HG03066 (cell line): ENCODE results near the gene CD99L2.

Source experiments
- ATAC-seq: cut with Tn5 transposase; IDR thresholded peaks from one replicate; pipeline ENCODE4 v1.9.1; 2021; ENCODE audit warnings: low read depth; ENCODE audit not compliant: unreplicated experiment

CD99L2 gene, protein sequence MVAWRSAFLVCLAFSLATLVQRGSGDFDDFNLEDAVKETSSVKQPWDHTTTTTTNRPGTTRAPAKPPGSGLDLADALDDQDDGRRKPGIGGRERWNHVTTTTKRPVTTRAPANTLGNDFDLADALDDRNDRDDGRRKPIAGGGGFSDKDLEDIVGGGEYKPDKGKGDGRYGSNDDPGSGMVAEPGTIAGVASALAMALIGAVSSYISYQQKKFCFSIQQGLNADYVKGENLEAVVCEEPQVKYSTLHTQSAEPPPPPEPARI

DNA sequence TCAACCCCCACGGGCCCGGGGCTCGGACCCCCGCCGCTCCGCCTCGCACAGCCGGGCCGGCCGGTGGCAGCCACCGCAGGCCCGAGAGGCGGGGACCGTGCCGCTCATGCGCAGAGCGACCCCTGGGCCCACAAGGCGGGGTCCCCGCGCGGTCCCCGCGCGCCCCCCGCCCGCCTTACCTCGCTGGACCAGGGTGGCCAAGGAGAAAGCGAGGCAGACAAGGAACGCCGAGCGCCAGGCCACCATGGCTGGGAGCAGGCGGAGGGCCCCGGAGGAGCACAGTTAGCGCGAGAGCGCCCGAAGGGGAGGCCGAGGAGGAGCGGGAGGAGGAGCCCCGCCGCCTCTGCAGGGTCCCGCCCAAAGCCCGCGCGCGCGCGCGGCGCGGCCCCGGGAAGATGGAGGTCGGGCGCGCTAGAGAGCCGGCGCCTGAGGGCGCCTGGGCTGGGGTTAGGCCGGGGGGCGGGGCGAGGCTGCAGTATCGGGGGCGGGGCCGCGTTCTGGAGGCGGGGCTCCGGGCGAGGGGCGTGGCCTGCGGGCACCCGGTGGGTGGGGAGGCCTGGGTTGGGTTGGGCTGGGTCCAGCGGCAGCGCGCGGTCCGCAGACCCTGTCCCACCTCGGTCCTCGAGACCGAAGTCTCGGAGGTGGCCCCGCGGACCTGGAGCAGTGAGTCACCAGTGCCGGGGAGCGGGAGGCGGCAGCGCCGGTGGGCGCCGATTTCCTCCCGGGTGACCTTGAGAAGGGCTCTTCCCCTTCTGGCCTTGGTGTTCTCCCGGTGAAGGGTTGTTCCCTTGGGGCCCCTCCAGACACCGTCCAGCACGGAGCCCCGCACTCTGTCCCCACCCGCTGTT lies at the start of gene CD99L2:
CD99L2 (minus strand) TSS at position 326 of the 848 bp plus-strand sequence; CDS start at position 246, 80 bp downstream.
- peak; percentile 73 for ATAC-seq

DNA sequence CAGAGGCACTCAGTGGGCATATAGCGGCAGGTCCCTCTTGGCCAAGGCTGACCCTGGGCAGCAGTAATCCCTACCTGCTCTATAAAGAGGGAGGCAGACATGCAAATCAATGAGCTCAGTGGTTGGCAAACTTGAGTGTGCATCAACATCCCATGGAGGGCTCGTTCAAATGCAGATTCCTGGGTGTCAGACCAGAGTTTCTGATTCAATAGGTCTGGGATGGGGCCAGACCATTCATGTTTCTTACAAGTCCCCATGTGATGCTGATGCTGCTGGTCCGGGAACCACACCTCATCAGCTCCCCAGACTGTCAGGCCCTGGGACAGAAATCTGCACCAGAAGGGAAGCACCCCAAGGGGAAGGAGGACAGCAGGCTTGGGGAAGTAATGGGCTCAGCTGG lies 45.8 kb upstream of the CD99L2 start:
- no peak for ATAC-seq

DNA sequence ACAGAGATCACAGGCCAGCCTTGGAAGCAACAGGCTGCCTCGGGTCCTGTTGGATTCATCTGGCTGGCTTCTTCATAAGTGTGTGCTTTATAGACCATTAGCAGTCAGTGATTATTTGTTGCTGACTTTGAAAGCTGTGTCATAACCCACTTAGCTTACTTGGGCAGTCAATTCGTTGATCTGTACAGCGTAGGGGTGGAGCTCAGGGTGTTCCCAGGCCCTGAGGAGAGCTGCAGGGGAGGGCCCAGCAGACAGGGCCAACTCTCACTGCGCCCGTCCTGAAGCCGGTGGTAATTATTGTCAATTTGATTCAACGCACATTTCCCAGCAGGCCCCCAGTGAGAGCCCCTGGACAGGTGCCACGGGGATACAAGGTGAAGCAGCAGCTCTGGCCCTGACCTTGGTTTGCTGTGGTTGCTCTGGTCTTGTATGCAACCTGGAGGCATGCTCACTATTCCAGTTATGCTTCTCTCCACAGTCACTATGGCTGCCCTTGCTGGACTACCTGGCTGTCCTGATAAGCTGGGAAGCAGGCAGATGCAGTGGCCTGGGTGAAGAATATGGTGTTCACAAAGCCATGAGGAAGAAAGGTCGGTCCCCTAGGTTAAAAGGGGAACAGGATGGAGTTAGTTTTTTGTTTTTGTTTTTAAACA lies 44.6 kb upstream of the CD99L2 start:
- ATAC-seq: no peak

DNA sequence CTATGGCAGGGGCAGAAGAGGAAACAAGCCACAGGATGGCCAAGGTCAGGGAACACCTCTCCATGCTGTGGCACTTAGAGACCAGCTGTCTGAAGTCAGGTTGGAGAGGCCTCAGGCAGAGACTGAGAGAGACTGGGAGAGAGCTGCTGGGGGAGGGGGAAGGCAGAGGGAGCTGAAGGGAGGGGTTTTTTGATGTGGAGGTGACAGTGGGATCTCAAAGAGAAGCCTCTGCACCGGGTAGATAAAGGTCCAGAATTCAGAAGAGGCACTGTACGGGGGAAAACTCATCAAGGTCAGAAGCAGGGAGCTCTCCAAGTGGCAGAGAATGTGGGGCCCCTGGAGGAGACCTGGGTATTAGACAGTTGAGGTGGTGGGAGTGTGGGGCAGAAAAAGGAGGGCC lies 43.1 kb upstream of the CD99L2 start:
- ATAC-seq: no peak

DNA sequence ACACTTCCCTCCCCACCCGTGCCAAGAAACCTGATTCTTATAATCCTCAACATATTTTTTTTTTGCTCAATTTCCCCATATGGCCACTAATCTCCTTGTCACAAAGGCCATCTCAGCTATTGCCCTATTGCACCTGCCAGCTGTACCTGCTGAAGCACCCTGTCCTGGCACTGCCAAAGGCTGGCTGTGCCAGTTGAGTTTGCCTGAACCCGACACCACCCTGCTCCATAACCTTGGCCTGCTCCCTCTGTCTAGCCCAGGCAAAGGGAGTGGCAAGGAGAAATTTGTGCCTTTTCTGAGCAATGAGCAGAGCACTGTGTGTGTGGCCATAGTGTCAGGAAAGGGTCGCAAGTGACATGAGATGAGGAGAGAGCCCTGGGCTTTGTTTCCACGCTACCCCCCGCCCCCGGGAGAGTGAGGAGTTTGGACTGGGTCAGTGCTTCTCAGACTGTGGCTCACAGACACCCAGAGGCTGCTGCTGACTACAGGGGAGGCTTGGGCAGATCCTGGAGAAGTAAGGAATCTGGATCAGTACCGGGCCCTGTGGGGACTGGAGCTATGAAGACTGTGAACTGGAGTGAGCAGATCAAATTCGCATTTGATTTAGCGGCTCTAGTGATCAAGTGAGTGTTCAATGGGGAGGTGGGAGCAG lies 42.5 kb upstream of the CD99L2 start:
- ATAC-seq: no peak

DNA sequence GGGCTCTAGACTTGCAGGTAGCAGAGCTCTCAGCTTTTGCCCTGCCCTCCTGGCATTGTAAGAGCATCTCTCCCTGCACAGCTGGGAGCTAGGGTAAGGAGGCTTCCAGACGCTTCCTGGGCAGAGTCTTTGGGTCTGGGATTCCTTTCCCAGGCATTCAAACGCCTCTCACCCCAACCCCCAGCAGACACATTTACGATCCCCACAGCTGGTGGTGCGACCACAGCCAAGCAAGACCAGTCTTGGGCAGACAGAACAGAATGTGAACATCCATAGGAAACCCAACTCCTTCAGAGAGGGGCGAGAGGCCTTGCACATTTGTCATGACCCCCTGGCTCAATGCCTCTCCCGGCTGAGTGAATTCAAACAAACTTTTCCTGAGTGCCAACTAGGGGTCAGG lies 38.1 kb upstream of the CD99L2 start:
- no peak for ATAC-seq

DNA sequence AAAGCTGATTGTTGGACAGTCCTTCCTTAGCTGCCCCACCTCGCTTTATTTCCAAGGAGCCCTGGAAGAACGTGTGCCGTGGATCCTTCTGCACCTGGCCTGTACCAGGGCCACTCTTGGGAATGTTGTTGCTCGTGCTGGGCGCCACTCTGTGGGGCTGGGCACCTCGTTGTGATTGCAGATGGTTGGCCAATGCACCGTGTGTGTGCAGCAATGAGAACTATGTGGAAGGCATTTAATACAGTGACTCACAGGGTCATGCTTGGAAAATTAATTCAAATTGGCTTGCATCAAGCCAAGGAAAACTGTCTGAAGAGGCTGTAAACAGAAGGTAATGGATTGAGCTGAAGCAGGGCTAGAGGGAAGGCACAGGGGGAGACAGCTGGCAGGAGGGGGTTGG lies 37.0 kb upstream of the CD99L2 start:
- ATAC-seq: no peak

DNA sequence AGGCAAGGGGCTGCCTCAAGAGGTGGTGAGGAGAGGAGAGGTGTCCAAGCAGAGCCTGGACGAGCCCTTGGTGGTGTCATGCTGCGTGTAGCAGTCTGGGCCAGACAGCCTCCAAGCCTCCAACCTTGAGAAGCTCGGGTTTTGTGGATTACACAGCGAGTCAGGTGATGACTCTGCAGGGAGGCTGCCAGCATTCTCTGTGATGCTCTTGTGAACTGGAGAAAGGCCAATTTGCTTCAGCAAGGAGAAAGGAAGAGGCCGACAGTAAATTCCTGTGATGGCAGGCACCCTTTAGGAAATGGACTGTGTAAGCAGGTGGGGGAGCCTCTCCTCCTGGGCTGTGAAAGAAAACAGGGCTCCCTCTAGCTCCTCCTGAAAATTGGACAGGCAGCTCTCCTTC lies 36.0 kb upstream of the CD99L2 start:
- ATAC-seq: no peak

DNA sequence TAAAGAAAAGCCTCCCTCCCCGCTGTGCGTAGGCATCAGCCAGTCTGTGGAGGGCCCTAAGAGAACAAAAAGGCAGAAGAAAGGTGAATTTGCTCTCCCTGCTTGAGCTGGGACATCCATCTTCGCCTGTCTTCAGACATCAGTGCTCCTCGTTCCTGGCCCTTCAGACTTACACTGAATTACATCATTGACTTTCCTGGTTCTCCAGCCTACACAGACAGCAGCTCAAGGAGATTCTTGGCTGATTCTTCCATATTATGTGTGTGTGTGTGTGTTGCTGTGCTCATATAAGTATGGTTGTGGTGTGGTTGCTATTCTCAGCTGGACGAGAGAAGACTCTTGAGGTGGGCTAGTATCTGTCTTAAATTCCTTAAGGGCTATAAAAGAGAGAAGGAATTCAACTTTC lies 35.5 kb upstream of the CD99L2 start:
- no peak for ATAC-seq

DNA sequence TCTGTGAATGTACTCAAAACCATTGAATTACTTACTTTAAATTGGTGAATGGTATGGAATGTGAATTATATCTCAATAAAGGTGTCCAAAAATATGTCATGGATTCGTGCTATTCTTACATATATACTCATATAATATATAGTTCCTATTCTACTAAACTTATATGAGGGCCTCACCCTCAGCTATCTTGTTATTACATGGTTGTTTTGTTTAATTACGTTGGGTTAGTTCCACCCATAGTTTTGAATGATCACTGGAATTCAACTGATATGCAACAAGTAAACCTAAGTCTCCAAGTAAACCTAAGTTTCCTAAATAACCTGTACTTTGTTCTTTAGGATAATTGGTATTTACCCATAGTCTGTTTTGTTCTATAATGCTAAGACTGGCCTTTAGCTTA lies 30.6 kb upstream of the CD99L2 start:
- no peak for ATAC-seq

DNA sequence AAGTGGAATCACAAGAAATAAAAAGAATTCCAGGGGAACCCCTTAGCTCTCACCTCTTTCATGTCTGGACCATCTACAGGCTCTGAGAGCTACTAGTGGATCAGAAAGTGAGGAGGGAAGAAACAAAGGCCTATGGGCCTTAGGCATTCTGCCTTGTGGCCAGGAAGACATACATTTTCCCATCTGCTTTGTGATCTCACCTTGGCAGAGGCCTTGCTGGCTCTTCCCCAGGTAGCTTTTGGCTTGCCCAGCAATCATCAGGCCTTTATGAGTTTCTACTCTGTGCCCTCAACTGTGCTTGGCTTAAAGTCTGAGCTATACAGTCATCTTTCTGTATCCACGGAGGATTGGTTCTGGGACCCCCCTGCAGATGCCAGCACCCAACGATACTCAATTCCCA lies 28.3 kb upstream of the CD99L2 start:
- ATAC-seq: no peak

DNA sequence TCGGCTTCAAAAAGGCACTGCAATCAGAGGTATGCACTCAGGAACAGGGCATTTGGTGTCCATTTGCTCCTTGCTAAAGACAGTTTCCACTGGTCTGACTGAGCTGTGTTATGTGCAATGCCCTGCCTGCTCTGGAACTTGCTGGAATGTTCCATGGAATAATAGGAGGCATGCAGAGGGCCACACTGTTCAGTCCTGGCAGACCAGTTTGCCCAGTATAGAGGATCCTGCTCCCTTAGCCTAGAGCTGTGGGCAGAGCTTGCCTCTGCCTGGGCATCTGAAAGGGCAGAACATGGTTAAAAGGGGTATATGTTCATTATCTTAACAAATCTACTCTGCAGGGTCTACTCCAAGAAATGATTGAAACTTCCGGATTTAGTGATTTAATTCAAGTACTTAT lies 27.8 kb upstream of the CD99L2 start:
- no peak for ATAC-seq

DNA sequence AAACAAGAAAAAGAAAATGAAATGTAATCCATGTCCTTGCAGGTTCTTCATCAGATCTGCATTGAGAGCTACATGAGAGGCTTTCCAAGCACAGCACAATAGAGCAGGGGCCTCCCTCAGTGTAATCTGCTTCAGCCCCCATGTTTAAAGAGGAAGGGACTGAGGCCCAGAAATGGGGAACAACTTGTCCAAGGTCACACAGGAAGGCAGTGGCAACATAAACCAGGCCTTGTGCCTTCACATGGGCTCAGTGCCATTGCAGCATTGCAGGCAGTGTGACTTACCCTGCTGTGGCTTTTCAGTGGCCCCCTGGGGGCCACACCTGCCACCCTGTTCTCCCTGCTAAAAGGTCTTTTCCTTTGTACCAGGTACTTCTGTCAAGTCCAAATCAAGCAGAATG lies 20.9 kb upstream of the CD99L2 start:
- no peak for ATAC-seq

DNA sequence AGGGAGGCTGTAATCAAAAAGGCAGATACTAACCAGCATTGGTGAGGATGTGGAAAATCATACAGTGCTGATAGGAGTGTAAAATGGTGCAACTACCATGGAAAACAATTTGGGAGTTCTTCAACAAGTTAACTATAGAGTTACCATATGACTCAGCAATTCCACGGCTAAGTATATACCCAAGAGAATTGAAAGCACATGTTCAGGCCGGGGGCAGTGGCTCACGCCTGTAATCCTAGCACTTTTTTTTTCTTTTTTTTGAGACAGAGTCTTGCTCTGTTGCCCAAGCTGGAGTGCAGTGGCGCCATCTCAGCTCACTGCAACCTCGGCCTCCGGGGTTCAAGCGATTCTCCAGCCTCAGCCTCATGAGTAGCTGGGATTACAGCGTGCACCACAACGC lies 15.0 kb upstream of the CD99L2 start:
- ATAC-seq: no peak

DNA sequence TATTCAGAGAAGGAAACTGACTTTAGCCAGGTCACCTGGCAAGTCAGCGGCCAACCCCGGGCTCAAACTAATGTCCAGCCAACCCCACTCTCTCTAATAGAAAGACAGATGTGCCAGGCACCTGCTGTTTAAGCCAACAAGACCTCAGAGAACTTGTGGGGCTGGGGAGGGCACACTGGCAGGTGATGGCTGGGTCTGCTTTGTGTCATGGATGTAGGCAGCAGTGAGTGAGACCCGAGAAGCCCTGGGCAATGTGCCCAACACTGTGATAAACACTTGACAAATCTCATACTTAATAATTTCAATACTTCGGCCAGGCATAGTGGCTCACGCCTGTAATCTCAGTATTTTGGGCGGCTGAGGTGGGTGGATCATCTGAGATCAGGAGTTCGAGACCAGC lies 9.0 kb upstream of the CD99L2 start:
- ATAC-seq: no peak

DNA sequence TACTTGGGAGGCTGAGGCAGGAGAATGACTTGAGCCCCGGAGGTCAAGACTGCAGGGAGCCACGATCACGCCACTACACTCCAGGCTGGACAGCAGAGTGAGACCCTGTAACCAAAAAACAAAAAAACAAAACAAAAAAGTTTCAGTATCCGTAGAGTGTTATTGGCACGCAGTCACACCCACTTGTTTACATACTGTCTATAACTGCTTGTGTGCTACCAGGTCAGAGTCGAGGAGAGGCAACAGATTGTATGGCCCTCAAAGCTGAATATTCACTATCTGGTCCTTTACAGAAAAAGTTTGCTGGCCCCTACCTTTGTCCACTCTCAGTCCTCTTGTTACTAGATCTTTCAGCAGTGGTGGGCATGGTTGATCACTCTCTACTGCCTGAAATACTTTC lies 8.2 kb upstream of the CD99L2 start:
- ATAC-seq: no peak

DNA sequence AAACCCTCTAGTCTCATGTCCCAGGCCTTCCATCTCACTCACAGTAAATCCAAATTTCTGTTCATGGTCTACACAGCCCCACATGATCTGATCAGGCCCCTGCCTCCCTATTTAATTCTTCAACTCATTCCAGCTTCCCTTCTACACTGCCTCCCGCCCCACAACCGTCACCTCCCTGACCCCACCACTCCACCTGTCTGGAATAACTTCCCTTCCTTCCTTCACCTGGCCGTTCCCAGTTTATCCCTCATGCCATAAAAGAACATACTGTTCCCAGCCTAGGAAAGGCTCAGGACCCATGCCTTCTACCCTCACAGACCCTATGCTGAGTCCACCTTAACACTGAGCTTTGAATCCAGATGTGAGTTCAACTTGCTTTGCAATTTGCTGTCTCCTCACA lies 6.8 kb upstream of the CD99L2 start:
- ATAC-seq: no peak

DNA sequence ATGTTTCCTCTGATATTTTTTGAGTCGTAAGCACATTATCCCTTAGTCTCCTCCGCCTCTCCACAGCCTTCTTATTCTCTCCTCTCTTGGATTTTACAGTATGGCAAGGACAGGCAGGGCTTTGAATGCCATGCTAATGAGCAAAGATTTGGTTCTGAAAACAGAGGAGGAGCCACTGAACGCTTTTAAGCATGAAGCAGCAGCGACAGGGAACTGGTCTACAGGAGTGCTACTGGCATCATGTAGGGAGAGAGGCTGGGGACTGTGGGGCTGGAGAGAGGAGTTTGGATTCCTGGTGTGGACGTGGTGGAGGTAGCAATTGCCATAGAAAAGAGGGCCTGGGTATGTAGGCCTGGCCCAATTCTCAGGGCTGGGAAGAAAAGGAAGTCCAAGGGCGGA lies 4.6 kb upstream of the CD99L2 start:
- no peak for ATAC-seq

DNA sequence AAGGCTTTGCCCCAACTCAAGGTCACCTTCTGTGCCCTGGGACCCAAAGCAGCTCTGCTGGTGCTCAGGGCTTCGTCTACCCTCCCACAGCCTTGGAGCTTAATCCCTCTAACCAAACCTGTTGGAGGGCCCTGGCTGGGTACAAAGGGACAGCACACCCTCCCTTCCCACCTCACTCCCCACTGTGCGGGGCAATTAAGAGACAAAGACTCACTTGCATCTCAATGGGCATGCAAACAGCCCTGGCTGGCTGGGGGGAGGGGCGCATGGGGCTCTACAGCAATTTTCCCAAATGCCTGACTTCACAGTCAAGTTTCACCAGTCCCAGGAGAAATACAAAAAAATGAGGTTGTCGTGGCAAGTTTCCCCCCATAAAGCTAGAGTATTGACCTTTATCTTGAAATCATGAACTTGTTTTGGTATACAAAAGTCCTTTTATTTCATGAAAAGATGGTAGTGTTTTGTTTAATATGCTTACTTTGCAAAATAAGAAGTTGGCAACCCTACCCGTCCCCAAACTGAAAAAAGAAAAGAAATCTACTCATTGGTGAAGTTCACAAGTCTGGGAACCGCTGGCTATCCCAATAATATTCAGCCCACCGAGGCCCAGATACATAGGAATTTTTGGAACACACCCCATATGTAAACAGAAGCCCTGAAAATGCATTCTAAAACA lies 4.1 kb upstream of the CD99L2 start:
- ATAC-seq: no peak

DNA sequence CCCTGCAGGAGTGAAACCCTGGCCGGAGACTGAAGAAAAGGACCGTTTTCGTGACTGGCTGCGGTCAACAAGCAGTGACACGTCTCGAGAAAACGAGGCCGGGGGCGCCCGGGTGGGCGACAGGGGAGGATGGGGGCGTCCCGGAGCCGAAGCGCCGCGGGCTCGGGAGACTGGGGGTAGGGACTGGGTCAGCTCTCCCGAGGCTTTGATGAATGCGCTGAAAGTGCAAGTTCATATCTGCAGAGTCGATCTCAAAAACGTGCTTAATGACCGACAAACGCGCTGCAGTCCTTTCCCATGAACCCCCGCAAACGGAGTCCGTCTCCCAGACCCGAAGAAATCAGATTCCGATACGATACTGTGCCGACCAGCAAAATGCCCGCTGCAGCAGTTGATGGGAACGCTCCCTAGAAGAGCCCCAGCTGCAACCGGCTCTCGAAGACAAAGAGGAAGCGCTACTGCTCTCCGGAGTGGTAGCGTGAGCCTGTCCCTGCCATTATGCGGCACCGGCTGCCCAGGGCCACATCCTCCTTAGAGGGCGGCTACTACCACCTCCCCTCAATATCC lies 806 bp upstream of the CD99L2 start:
- ATAC-seq: peak; percentile 53
